A673 (cell line): ENCODE measurements around the gene ADAMTS12. TPM values are rescaled to one million over a fixed set of nuclear protein-coding genes. Genes with fewer than 3 reads are reported as not detected.

Experiments used
- BruUV-seq: library from RNA; stranded (reverse); fragments of 400-500 nt; replicated peaks from 2 replicates; lab custom pipeline; 2021; lab: Mats Ljungman, UMichigan
- CTCF ChIA-PET: fragments of 300-600 bp; sonication (Branson Sonifier 250); formaldehyde crosslinking; loops from one replicate; lab custom pipeline; 2022; ENCODE audit warnings: antibody characterized with exemption; lab: Charles Lee
- POLR2A ChIA-PET: fragments of 300-600 bp; sonication (Branson Sonifier 250); formaldehyde crosslinking; loops from one replicate; lab custom pipeline; 2022; ENCODE audit warnings: antibody characterized with exemption; ENCODE audit not compliant: low non-redundant PET; lab: Charles Lee
- DNase-seq: peaks from one replicate; pipeline ENCODE4 v3.0.0-alpha.2; 2015; ENCODE audit warnings: low spot score
- H3K27ac ChIP-seq: fragments of 200-600 bp; sonication (generic); 2 replicates; pipeline ENCODE4 v1.5.1; 2016; ENCODE audit warnings: mixed run types, low read depth, mild to moderate bottlenecking, mixed read lengths, antibody characterized with exemption, low read length; ENCODE audit not compliant: poor library complexity, severe bottlenecking
- H3K27me3 ChIP-seq: fragments of 200-600 bp; sonication (generic); replicated peaks from 2 replicates; pipeline ENCODE4 v1.6.1; 2017; ENCODE audit warnings: mixed run types, low read depth, mild to moderate bottlenecking, mixed read lengths, antibody characterized with exemption, low read length; ENCODE audit not compliant: insufficient read depth, poor library complexity
- H3K36me3 ChIP-seq: fragments of 200-600 bp; sonication (generic); 2 replicates; pipeline ENCODE4 v1.6.1; 2016; ENCODE audit warnings: mixed run types, mild to moderate bottlenecking, mixed read lengths, antibody characterized with exemption, low read length; ENCODE audit not compliant: insufficient read depth, poor library complexity, severe bottlenecking
- H3K4me1 ChIP-seq: fragments of 200-600 bp; sonication (generic); 2 replicates; pipeline ENCODE4 v1.6.1; 2017; ENCODE audit warnings: mixed run types, mild to moderate bottlenecking, mixed read lengths, antibody characterized with exemption, low read length; ENCODE audit not compliant: insufficient read depth, poor library complexity, severe bottlenecking
- H3K4me3 ChIP-seq: fragments of 200-600 bp; sonication (generic); 2 replicates; pipeline ENCODE4 v1.5.1; 2016; ENCODE audit warnings: low read depth, mixed run types, mild to moderate bottlenecking, mixed read lengths, low read length; ENCODE audit not compliant: poor library complexity, severe bottlenecking
- H3K9me3 ChIP-seq: fragments of 200-600 bp; sonication (generic); 2 replicates; pipeline ENCODE4 v1.6.1; 2016; ENCODE audit warnings: mixed run types, low read depth, mild to moderate bottlenecking, mixed read lengths, antibody characterized with exemption, low read length; ENCODE audit not compliant: poor library complexity, severe bottlenecking
- CTCF ChIP-seq: fragments of 300-800, 200-600 bp; sonication (generic); conservative IDR thresholded peaks from 2 replicates; pipeline ENCODE4 v1.5.1; 2017; ENCODE audit warnings: low read depth, mild to moderate bottlenecking, antibody characterized with exemption, low read length, moderate library complexity, mixed read lengths
- EZH2 ChIP-seq: fragments of 200-600 bp; sonication (generic); IDR thresholded peaks from 2 replicates; pipeline ENCODE4 v1.6.1; 2017; ENCODE audit warnings: borderline replicate concordance, low read depth, mild to moderate bottlenecking, mixed read lengths, antibody characterized with exemption, low read length; ENCODE audit not compliant: poor library complexity, severe bottlenecking
- intact Hi-C: fragments of 100-400 bp; cut with micrococcal nuclease; formaldehyde crosslinking; loops from one replicate; pipeline ENCODE4 v1.10.0; 2022; ENCODE audit not compliant: unreplicated experiment
- total RNA-seq: library from RNA; stranded (reverse); gene quantifications from 2 replicates; pipeline ENCODE4 v1.2.3, GENCODE V29; 2021

The ADAMTS12 gene
- total RNA-seq, 1 experiment from 2014 or later = 0.84 TPM

DNA sequence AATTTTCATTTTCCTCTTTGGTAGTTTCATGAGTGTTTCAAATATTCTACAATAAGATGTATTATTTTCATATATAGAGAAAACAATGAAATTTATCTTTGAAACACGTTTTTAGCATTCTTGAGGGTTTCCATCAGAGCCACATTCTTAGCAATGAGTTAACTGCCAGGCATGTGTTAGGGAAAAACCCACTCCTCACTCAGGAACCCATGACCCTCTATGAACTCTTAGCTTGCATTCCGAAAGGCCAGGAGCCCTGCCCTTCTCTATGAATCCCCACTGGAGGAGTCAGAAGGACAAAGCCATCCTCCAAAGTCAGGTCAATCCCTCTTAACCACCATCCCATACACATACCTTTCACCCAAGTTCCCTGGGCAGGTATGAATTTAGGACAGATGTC is 57.5 kb downstream of the ADAMTS12 start:
- TF ChIP-seq CTCF = no peak
- TF ChIP-seq EZH2 = no peak
- DNase-seq = no peak
- intact Hi-C loops = no loop called here
- H3K4me3 ChIP-seq = no peak overlapping the region
- CTCF ChIA-PET = no interaction called here
- no peak overlapping the region for H3K27ac ChIP-seq
- POLR2A ChIA-PET = no interaction called here
- H3K9me3 ChIP-seq = no peaks in the 10 kb centered on the region
- no peaks in the 10 kb centered on the region for H3K4me1 ChIP-seq
- BruUV-seq = no TSS peak
- no peaks in the 10 kb centered on the region for H3K27me3 ChIP-seq
- H3K36me3 ChIP-seq = no peaks in the 10 kb centered on the region

DNA sequence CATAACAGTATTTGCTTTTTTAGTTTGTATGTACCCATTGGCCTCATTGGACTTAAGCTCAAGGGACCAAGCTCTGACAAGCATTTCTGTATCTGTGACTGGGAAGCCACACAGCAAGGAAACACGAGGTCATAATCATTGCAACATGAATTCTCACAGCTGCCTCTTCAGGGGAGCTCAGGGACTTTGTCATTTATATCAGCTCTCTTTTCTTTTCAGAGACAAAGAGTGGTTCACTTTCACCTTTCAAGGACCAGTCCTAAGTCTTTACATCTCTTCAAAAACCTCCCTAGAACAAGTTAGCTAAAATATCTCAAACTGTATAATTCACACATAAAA is 58.6 kb downstream of the ADAMTS12 start:
- no peak for DNase-seq
- ChIA-PET CTCF (no interaction called here), POLR2A (no interaction called here)
- H3K27me3 ChIP-seq = no peaks in the 10 kb centered on the region
- no peak overlapping the region for H3K4me3 ChIP-seq
- H3K36me3 ChIP-seq = no peaks in the 10 kb centered on the region
- BruUV-seq = no TSS peak
- no peak for TF ChIP-seq CTCF
- no peak for TF ChIP-seq EZH2
- no peaks in the 10 kb centered on the region for H3K9me3 ChIP-seq
- H3K4me1 ChIP-seq = no peaks in the 10 kb centered on the region
- intact Hi-C loops = no loop called here
- no peak overlapping the region for H3K27ac ChIP-seq

GRCh38 chr5:33832404-33833236 is 59.2 kb downstream of the ADAMTS12 start:
- Histone ChIP-seq H3K4me1 (no peaks in the 10 kb centered on the region), H3K9me3 (no peaks in the 10 kb centered on the region), H3K27me3 (no peaks in the 10 kb centered on the region), H3K4me3 (no peak overlapping the region), H3K27ac (no peak overlapping the region), H3K36me3 (no peaks in the 10 kb centered on the region)
- BruUV-seq = no TSS peak
- ChIA-PET POLR2A (interaction anchor here (0.6 kb wide), 1 partner anchor 339 kb away, joined by 4 read pairs; no protein-coding TSS in a partner anchor), CTCF (no interaction called here)
- DNase-seq = no peak
- TF ChIP-seq CTCF (no peak), EZH2 (no peak)
- intact Hi-C loops = no loop called here
